DND-41 (cell line): Measurements from ENCODE around the gene ATP23.

Experiments
- EZH2 ChIP-seq: IDR thresholded peaks from 3 replicates; pipeline ENCODE4 v1.6.1; 2012; ENCODE audit warnings: borderline replicate concordance, low read depth, mild to moderate bottlenecking, moderate library complexity, low read length, inconsistent platforms; ENCODE audit not compliant: severe bottlenecking
- TF ChIP-seq, protein P1 (sequence below): IDR thresholded peaks from 2 replicates; pipeline ENCODE4 v1.5.1; 2012; ENCODE audit warnings: borderline replicate concordance, low read length, moderate library complexity, mild to moderate bottlenecking; ENCODE audit not compliant: poor library complexity, severe bottlenecking; ENCODE audit errors: extremely low read depth

DNA sequence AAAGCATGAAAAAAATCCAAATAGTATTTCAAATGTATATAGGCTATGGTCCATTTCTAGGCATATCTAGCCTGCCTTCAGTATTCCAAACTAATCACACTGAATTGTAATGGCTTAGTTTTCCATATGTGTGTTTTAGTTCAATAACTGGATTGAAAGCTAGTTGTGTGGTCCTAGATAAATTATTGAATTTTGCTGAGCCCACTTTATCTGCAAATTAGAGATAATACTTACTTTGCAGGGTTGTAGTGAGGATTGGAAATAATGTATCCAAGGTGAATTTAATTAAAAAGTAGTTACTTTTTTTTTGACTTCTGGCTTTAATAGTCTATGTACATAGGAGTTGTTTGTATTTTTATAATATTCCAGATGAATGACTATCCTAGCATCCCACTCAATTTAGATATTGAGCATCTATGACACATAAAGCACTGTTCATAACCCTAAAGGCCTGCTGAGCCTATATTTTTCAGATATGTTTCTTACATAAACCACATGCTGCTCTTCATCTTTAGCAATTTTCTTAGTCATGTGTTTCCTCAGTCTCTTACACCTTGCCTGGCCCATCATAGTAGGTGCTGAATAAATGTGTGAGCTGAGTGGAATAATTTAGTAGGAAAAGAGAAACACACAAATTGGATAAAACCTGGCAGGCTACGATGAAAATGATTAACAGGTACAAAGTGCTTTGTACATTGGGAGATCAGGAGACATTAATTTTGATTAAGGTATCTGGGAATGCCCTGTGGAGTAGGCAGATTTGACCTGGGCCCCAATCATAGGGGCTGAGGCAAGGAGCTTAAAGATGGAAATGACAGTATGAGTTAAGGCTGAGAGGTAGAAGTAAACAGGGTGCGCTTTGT lies 1.1 kb upstream of the ATP23 start:
- no peak for TF ChIP-seq EZH2
- TF ChIP-seq, protein P1, sequence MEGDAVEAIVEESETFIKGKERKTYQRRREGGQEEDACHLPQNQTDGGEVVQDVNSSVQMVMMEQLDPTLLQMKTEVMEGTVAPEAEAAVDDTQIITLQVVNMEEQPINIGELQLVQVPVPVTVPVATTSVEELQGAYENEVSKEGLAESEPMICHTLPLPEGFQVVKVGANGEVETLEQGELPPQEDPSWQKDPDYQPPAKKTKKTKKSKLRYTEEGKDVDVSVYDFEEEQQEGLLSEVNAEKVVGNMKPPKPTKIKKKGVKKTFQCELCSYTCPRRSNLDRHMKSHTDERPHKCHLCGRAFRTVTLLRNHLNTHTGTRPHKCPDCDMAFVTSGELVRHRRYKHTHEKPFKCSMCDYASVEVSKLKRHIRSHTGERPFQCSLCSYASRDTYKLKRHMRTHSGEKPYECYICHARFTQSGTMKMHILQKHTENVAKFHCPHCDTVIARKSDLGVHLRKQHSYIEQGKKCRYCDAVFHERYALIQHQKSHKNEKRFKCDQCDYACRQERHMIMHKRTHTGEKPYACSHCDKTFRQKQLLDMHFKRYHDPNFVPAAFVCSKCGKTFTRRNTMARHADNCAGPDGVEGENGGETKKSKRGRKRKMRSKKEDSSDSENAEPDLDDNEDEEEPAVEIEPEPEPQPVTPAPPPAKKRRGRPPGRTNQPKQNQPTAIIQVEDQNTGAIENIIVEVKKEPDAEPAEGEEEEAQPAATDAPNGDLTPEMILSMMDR: no peak
